Activated CD4-positive, alpha-beta T cell treated with anti-CD3 and anti-CD28 coated beads for 36 hours (primary cell): ENCODE measurements around the gene ABCB9. TPM values are rescaled to one million over a fixed set of nuclear protein-coding genes. Genes with fewer than 3 reads are reported as not detected.

Experiments
- ATAC-seq: fragments of 200-7000 bp; cut with Tn5 transposase; one replicate; pipeline ENCODE4 v1.10.0; 2021; ENCODE audit warnings: mild to moderate bottlenecking, moderate library complexity
- CTCF ChIA-PET: fragments of 350-600 bp; sonication (Branson Sonifier 250); formaldehyde crosslinking; loops from one replicate; lab custom pipeline; 2021; ENCODE audit warnings: antibody characterized with exemption; lab: Charles Lee
- POLR2A ChIA-PET: fragments of 350-600 bp; sonication (Branson Sonifier 250); formaldehyde crosslinking; loops from one replicate; lab custom pipeline; 2021; ENCODE audit warnings: antibody characterized with exemption, inconsistent platforms; lab: Charles Lee
- DNase-seq: peaks from one replicate; pipeline ENCODE4 v3.0.0-alpha.2; 2020
- H3K27ac Mint-ChIP-seq: one replicate; pipeline ENCODE4 v1.8.0; 2021; ENCODE audit warnings: mixed read lengths
- H3K27me3 Mint-ChIP-seq: one replicate; pipeline ENCODE4 v1.8.0; 2021; ENCODE audit warnings: mixed read lengths
- H3K36me3 Mint-ChIP-seq: one replicate; pipeline ENCODE4 v1.8.0; 2021; ENCODE audit warnings: low read depth, mixed read lengths
- H3K4me1 Mint-ChIP-seq: one replicate; pipeline ENCODE4 v1.8.0; 2021; ENCODE audit warnings: mixed read lengths
- H3K4me3 Mint-ChIP-seq: one replicate; pipeline ENCODE4 v1.8.0; 2021; ENCODE audit warnings: mild to moderate bottlenecking, moderate library complexity, mixed read lengths
- H3K9me3 Mint-ChIP-seq: one replicate; pipeline ENCODE4 v1.8.0; 2021; ENCODE audit warnings: low read depth, mixed read lengths
- intact Hi-C, 2 experiments: fragments of 100-400 bp; cut with DNase I in 1 of 2; cut with micrococcal nuclease in 1 of 2; formaldehyde crosslinking; loops; one replicate each; pipeline versions ENCODE4 v1.14.2 to v1.15.1; 2022 to 2024; cut with DNase I, micrococcal nuclease
- total RNA-seq, 2 experiments: library from RNA; stranded (reverse); gene quantifications; one replicate each; pipeline ENCODE4 v1.2.3, GENCODE V29; 2021

Gene ABCB9
- total RNA-seq, 2 experiments from 2014 or later: 3.8 to 6.3 TPM

DNA sequence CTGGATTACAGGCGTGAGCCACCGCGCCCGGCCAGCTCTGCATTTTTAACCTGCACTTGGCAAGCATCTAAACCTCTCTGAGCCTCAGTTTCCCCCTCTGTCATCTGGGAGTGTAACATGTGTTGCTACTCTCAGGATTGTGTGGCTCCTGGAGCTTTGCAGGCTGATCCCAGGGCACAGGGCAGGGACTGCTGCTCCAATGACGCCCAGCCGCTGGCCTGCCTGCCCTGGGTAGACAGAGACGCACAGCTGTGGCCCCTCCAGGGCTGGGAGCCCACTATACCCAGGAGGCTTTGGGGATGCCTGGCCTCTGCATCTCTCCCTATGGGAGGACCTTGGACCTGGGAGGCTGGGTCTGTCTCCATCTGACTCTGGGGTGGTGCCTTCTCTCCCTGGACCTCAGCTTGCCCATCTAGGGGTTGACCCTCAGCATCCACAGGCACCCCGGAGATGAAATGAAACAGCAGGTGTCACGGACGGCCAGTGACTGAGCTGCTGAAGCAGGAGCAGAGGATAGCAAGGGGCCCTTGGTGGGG, 27.9 kb upstream of the ABCB9 start:
- no peaks in the 10 kb centered on the region for H3K9me3 Mint-ChIP-seq
- H3K4me3 Mint-ChIP-seq: no peak overlapping the region
- POLR2A ChIA-PET: no interaction called here
- no peak for ATAC-seq
- CTCF ChIA-PET: interaction anchor here (1.5 kb wide), 1 partner anchor 12 kb away, joined by 3 read pairs; no protein-coding TSS in a partner anchor
- H3K27me3 Mint-ChIP-seq: no peaks in the 10 kb centered on the region
- no peaks in the 10 kb centered on the region for H3K36me3 Mint-ChIP-seq
- intact Hi-C loops: loop anchor here in 1 of 2 experiments (10.0 kb wide), 1 partner anchor 491 kb away; no protein-coding TSS in a partner anchor
- peaks cover 6% of the 10 kb centered on the region for H3K4me1 Mint-ChIP-seq
- no peak overlapping the region for H3K27ac Mint-ChIP-seq
- DNase-seq: no peak

DNA sequence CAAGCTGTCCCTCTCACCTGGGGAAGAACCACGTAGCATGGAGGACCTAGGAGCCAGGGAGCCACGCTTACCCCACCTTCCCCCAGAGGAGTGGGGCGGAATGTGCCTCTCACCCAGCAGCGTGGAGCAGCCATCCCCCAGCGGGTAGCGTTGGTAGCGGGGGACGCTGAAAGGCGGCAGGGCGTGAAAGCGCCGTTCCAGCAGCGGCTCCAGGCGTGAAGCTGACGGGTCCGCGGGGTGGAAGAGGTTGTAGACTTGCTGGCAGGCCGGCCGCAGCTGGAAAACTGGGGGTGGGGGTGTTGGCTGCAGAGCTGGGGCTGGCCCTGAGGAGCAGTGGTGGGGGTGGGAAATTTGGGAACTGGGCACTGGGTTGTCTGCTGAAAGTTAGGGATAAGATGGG, 26.1 kb upstream of the ABCB9 start:
- POLR2A ChIA-PET: interaction anchor here (0.6 to 0.7 kb wide), 2 partner anchors 158 to 769 kb away, joined by 3 to 4 read pairs; no protein-coding TSS in a partner anchor
- no peaks in the 10 kb centered on the region for H3K27me3 Mint-ChIP-seq

DNA sequence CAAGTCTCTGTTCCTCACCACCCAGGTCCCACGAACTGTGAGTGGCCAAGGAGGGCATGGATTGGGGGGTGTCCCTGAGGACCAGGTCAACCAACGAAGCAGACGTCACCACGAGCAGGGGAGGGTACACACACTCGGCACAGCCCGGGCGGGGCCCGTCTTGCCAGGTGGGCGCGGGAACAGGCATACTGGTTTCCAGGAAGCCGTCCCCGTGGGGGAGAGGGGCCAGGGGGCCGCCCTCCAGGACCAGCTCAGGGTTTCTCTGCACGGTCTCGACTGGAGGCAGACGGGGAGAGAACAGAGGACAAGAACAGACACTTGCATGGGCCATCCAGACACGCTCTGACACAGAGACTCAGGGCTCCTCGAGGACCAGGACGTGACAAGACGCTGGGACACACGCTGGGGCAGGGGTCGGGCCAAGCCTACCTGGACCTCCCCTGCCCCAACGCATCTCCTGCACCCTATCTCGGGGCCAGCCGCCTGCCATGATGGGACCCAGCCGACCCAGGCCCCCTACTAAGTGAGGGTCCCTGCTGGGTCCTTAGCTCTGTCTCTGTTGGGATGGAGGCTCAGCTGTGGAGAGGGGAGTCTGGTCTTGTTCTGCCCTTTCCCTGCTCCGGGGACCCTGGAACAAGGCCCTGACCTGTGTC, 25.5 kb upstream of the ABCB9 start:
- DNase-seq (no peak), ATAC-seq (no peak)
- intact Hi-C loops: loop anchor here in 1 of 2 experiments (10.0 kb wide), 1 partner anchor 493 kb away; no protein-coding TSS in a partner anchor
- Mint-ChIP-seq H3K27me3 (no peaks in the 10 kb centered on the region), H3K4me1 (peaks cover 6% of the 10 kb centered on the region), H3K9me3 (no peaks in the 10 kb centered on the region), H3K27ac (no peak overlapping the region), H3K4me3 (no peak overlapping the region), H3K36me3 (no peaks in the 10 kb centered on the region)
- POLR2A ChIA-PET: interaction anchor here (0.6 kb wide), 1 partner anchor 768 kb away, joined by 4 read pairs; no protein-coding TSS in a partner anchor
- CTCF ChIA-PET: no interaction called here

More for the DNA sequence above, 26.1 kb upstream of the ABCB9 start:
- Mint-ChIP-seq H3K27ac (no peak overlapping the region), H3K4me3 (no peak overlapping the region), H3K9me3 (no peaks in the 10 kb centered on the region), H3K36me3 (no peaks in the 10 kb centered on the region), H3K4me1 (peaks cover 6% of the 10 kb centered on the region)
- intact Hi-C loops: loop anchor here in 1 of 2 experiments (10.0 kb wide), 1 partner anchor 492 kb away; no protein-coding TSS in a partner anchor
- no peak for ATAC-seq
- CTCF ChIA-PET: no interaction called here
- no peak for DNase-seq

DNA sequence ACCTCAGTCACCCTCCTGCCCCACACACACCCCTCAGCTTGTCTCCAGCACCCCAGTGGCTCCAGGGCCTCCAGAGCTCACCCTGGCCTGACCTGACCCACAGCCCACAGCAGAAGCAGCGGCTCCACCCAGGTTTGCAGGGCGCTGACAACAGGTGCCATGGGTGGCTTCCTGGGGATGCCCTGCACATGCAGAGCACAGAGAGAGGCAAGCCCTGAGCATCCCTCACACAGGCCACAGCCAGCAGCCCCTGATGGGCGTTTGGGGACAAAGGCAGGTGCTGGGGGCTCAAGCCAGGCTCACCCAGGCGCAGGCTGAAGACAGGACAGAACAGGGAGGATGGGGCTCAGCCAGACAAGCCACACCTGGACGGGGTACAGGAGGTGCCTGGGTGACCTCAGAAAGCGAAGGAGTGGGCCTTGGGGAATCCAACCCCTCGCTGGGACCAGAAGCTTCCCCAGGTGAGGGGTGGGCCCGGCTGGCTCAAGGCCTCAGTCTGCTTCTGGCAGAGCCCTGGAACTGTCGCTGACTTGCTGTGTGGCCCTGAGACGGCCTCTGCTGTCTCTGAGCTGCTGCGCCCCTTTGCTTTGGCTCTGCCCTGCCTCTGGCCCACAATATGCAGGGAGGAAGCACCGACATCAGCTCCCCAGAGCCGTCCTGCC, 24.8 kb upstream of the ABCB9 start:
- Mint-ChIP-seq H3K4me3 (no peak overlapping the region), H3K9me3 (no peaks in the 10 kb centered on the region), H3K27me3 (no peaks in the 10 kb centered on the region), H3K27ac (no peak overlapping the region), H3K36me3 (no peaks in the 10 kb centered on the region), H3K4me1 (peaks cover 6% of the 10 kb centered on the region)
- no peak for ATAC-seq
- CTCF ChIA-PET: no interaction called here
- intact Hi-C loops: loop anchor here in 1 of 2 experiments (10.0 kb wide), 1 partner anchor 494 kb away; no protein-coding TSS in a partner anchor
- POLR2A ChIA-PET: no interaction called here
- DNase-seq: no peak

DNA sequence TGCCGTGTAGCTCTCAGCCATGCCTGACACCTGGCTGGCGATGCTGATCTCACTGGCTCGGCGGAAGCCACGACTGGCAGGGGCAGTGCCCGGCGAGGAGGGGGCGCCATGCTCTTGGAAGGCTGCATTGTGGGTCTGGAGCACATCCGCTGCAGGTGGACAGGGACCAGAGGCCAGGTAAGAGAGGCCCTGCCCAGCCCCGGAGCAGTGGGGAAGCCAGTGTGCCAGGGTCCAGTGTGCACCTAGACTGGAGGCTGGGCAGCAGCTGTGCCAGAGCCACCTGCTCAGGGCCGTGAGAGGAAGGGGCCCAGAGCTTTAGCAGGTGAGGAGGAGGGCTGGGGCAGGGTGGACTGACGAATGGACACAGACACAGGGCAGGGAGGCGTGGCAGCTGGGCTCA, 24.3 kb upstream of the ABCB9 start:
- POLR2A ChIA-PET: no interaction called here
- no peaks in the 10 kb centered on the region for H3K27me3 Mint-ChIP-seq

DNA sequence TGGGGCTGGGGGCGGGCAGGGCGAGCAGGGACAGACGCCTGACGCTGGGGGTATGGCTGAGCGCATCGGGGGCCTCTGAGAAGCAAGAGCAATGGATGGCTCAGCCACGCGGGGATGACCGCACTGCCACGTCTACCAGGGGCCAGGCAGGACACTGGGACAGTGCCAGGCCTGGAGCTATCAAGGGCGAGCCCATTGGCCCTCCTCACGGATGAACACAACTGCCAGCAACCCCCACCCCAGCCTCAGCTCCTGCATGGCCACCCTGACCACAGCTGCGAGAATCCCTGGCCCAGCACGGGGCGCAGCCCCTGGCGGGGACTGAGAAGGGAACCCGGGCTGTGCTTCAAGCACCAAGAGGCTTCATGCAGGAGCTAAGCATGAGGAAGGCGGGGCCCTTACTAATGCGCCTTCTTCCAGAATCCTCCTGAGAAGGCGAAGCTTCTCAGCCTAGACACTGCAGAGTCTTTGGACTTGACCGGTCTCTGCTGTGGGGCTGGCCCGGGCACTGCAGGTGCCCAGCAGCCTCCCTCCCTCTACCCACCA, 23.7 kb upstream of the ABCB9 start:
- peaks cover 8% of the 10 kb centered on the region for H3K4me1 Mint-ChIP-seq
- ChIA-PET POLR2A (no interaction called here), CTCF (no interaction called here)
- DNase-seq (no peak), ATAC-seq (no peak)
- no peak overlapping the region for H3K27ac Mint-ChIP-seq
- H3K4me3 Mint-ChIP-seq: no peak overlapping the region
- peaks cover 6% of the 10 kb centered on the region for H3K36me3 Mint-ChIP-seq
- no peaks in the 10 kb centered on the region for H3K9me3 Mint-ChIP-seq
- H3K27me3 Mint-ChIP-seq: no peaks in the 10 kb centered on the region
- intact Hi-C loops: loop anchor here in 1 of 2 experiments (10.0 kb wide), 1 partner anchor 495 kb away; no protein-coding TSS in a partner anchor

More for the DNA sequence above, 24.3 kb upstream of the ABCB9 start:
- Mint-ChIP-seq H3K4me3 (no peak overlapping the region), H3K4me1 (peaks cover 6% of the 10 kb centered on the region), H3K9me3 (no peaks in the 10 kb centered on the region), H3K36me3 (no peaks in the 10 kb centered on the region), H3K27ac (no peak overlapping the region)
- intact Hi-C loops: loop anchor here in 1 of 2 experiments (10.0 kb wide), 1 partner anchor 494 kb away; no protein-coding TSS in a partner anchor
- DNase-seq: no peak
- CTCF ChIA-PET: no interaction called here
- ATAC-seq: no peak

DNA sequence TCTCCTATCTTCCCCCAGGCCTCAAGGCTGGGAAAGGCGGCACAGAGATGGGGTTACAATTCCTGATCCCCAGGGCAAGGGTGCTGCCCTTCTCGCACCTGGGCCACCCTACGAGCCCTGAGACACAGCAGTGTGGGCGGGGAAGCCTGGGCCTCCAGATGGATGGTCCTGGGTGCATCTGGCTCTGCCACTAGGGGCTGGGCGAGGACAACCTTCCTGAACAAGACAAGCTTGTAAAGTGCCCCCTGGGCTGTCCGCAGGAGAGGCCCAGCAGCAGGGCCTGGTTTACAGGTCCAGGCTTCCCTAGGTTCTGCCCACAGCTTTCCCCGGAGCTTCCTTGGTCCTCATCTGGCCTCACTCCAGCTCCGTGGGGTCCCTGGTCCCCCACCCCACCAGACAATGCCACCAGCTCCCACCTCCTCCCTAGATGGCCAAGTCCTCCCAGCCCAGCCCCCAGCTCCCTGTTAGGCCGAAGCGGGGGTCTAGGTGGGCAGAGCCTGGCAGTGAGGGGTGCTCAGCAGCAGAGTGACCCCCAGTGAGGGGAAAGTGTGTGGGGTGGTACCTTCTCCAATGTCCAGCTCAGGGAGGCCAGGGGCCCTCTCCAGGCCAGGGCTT, 23.1 kb upstream of the ABCB9 start:
- no peak for DNase-seq
- Mint-ChIP-seq H3K4me1 (peaks cover 13% of the 10 kb centered on the region), H3K4me3 (no peak overlapping the region), H3K9me3 (no peaks in the 10 kb centered on the region), H3K27me3 (no peaks in the 10 kb centered on the region), H3K36me3 (peaks cover 6% of the 10 kb centered on the region), H3K27ac (no peak overlapping the region)
- no peak for ATAC-seq
- intact Hi-C loops: no loop called here
- ChIA-PET POLR2A (no interaction called here), CTCF (interaction anchor here (0.7 kb wide), 1 partner anchor 10 kb away, joined by 3 read pairs; no protein-coding TSS in a partner anchor)

DNA sequence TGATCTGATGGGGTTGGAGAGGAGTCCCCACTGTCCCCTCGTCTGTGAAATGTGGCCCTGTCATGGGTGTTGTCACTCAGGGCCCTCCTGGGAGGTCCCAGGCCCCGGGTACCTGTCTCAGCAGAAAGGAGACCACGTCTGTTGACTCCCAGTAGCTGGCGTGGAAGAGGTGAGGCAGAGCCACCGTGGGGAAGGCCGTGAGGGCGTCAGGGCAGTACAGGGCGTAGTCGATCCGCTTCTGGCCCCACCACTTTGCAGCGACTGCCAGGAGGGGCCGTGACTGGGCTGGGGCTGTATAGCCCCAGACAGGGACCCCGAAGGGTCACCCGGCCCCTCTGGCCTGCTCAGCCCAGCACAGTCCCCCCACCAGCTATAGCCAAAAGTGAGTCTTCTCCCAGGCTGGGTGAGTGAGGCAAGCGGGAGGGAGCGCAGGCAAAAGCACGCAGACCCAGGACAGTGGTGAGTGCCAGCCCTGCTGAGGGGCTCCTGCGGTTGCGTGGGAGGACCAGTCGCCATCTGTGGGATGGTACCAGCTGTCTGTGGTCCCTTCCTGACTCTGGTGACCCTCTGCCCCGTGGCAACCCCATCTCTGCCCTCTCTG, 22.4 kb upstream of the ABCB9 start:
- Mint-ChIP-seq H3K4me1 (peaks cover 16% of the 10 kb centered on the region), H3K27me3 (no peaks in the 10 kb centered on the region), H3K27ac (no peak overlapping the region), H3K4me3 (no peak overlapping the region), H3K36me3 (peaks cover 6% of the 10 kb centered on the region), H3K9me3 (no peaks in the 10 kb centered on the region)
- no peak for ATAC-seq
- ChIA-PET POLR2A (no interaction called here), CTCF (interaction anchor here (0.7 kb wide), 1 partner anchor 10 kb away, joined by 3 read pairs; no protein-coding TSS in a partner anchor)
- no peak for DNase-seq
- intact Hi-C loops: no loop called here

DNA sequence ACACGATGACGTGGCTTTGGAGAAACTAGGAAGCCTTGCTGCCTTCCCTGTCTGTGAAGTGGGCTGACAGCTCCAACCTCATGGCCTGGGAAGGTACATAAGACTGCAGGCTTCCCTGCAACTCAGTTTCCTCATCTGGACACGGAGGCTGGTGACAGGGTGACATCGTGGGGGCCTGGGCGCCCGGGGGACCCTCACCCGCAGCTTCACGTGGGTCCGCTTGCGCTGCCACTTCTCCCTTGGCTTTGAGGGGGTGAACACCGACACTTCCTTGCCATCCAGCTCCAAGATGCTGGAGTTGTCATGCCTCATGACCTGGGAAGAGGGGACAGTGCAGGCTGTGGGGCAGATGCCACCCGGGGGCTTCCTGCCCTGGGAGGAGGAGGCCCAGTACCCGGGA, 21.8 kb upstream of the ABCB9 start:
- POLR2A ChIA-PET: no interaction called here
- no peaks in the 10 kb centered on the region for H3K27me3 Mint-ChIP-seq

DNA sequence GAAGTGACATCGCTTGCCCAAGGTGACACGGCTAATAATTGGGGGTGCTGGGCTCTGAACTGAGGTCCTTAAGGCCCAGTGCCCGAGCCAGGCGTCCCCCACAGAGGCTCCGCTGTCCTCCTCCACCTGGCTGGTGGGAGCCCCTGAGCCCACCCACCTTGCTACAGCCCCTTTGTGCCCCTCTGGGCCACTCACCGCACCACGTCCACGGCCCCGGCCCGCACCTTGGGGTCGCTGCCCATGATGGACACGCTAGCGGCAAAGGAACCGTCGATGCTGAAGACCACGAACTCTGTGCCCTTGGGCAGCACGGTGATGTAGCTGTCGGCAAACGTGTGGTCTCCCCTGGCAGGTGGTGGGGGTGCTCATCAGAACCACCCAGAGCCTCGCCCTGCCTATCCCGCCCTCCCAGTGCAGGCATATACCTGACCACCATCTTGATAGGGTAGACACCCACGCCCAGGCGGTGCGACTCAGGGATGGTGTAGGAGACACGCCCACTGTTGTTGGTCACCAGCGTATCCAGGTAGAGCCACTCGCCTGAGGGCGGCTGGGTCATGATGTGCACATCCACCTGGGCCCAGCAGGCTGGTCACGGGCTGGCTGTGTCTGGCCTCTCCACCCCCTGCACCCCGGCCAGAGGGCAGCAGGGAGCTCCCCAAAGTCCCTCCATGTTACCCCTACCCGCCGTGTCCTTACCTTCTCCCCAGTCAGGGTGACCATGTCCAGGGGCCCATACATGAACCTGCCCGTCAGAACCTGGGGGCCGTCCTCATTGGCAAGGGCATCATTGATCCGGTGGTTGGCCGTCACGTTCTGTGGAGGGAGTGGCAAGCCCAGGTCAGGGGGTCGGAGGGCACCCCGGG, 21.1 kb upstream of the ABCB9 start:
- DNase-seq (no peak), ATAC-seq (no peak)
- ChIA-PET POLR2A (no interaction called here), CTCF (interaction anchor here (0.6 kb wide), 1 partner anchor 64 kb away, joined by 3 read pairs; no protein-coding TSS in a partner anchor)
- Mint-ChIP-seq H3K27me3 (no peaks in the 10 kb centered on the region), H3K9me3 (no peaks in the 10 kb centered on the region), H3K36me3 (peaks cover 7% of the 10 kb centered on the region), H3K4me3 (no peak overlapping the region), H3K4me1 (peaks cover 22% of the 10 kb centered on the region), H3K27ac (no peak overlapping the region)
- intact Hi-C loops: no loop called here

More for the DNA sequence above, 21.8 kb upstream of the ABCB9 start:
- CTCF ChIA-PET: no interaction called here
- peaks cover 6% of the 10 kb centered on the region for H3K36me3 Mint-ChIP-seq
- ATAC-seq (no peak), DNase-seq (no peak)
- H3K4me3 Mint-ChIP-seq: no peak overlapping the region
- intact Hi-C loops: no loop called here
- peaks cover 16% of the 10 kb centered on the region for H3K4me1 Mint-ChIP-seq
- H3K9me3 Mint-ChIP-seq: no peaks in the 10 kb centered on the region
- H3K27ac Mint-ChIP-seq: no peak overlapping the region
